ENCODE data around the gene RASGRP3. TPM values are rescaled to one million over a fixed set of nuclear protein-coding genes. Genes with fewer than 3 reads are reported as not detected.

Gene RASGRP3, protein sequence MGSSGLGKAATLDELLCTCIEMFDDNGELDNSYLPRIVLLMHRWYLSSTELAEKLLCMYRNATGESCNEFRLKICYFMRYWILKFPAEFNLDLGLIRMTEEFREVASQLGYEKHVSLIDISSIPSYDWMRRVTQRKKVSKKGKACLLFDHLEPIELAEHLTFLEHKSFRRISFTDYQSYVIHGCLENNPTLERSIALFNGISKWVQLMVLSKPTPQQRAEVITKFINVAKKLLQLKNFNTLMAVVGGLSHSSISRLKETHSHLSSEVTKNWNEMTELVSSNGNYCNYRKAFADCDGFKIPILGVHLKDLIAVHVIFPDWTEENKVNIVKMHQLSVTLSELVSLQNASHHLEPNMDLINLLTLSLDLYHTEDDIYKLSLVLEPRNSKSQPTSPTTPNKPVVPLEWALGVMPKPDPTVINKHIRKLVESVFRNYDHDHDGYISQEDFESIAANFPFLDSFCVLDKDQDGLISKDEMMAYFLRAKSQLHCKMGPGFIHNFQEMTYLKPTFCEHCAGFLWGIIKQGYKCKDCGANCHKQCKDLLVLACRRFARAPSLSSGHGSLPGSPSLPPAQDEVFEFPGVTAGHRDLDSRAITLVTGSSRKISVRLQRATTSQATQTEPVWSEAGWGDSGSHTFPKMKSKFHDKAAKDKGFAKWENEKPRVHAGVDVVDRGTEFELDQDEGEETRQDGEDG
- 1.8 and 8.3 TPM in 2 replicates for total RNA-seq

DNA sequence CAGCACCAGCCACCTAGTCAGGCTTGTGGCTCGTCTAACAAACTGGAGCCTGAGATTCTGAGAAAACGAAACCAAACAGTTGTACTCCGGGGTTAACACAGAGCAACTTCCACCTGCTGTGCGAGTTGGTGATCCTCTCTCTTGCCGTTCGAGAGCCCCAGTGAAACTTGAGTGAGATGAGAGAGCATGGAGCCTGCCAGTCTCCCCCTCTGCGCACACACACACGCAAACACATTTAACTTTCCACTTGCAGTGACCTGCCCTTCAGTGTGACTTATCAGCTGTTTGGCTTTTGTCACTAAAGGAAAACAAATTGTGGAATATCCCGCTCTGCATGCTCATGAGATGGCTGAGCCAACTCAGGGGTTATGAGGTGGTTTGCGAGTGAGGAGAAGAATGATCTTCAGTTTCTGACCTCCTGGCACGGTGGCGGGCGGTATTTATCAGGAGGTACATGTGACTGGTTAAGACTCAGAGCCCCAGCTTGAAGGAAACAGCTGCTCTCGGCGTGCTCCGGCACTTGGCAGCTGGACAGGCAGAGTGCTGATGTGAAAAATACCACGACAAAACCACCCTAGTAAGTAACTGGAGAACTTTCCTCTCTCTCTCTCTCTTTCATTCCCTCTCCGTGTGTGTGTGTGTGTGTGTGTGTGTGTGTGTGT, at the start of gene RASGRP3:
TSS of gene RASGRP3 (plus strand) at position 519 of the 662 bp plus-strand sequence. CDS start 38,488 bp downstream, outside the sequence.

DNA sequence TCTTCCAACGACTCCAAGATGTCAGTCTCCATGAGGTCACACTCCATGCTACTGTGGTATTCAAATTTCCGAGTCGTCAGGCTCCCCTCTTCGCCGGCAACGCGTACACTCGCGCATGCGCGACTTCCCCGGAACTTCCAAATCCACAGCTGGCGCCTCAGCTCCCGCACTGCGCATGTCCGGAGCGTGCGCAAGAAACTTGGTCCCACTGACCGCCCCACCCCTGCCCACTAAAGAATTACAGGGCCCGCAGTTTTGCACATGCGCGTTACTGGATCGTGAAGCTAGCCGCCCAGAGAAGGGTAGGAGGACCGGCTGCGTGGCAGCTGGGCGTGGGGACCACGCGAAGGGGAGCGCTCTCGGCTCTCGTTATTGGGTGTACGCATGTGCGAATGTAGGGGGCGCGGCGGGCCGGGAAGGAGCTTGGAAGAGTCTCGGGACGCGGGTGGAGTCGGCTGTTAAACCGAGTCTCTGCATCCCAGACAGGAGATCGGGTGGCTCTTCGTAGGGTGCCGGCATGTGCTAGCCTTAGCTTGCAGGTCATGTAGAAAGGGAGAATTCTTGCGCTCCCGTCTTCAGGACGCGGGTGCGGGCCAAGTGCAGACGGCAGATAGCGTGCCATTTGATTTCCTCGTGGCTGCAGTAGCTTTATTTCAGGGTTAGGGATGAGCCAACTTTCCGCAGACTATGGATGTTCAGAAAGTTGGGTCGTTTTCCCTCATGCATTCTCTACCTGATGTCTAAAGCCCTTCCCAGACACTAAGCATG, 122.9 kb downstream of the RASGRP3 start, which contains the start of gene FAM98A:
TSS of gene FAM98A (minus strand) at position 125 of the 768 bp plus-strand sequence. CDS start at position 47, 78 bp downstream.

Other genes with a start within 250 kb of the RASGRP3 start
- 21.7 and 36.6 TPM in 2 replicates for gene FAM98A, start 122.7 kb downstream of the RASGRP3 start, total RNA-seq